Osteoblast (primary cell): Measurements from ENCODE around the gene TENM3. TPM values are rescaled to one million over a fixed set of nuclear protein-coding genes. Genes with fewer than 3 reads are reported as not detected.
A peak's percentile ranks its signal among the peaks of the same experiment; 100 is the strongest.

Experiments
- DNase-seq: peaks from one replicate; pipeline ENCODE4 v3.0.0; 2011; ENCODE audit warnings: low spot score, mixed read lengths; ENCODE audit not compliant: insufficient read length; ENCODE audit errors: missing footprints
- H2AFZ ChIP-seq: 2 replicates; pipeline ENCODE4 v1.6.0; 2011; ENCODE audit warnings: mild to moderate bottlenecking, low read length
- H3K27ac ChIP-seq: 2 replicates; pipeline ENCODE4 v1.5.1; 2011; ENCODE audit warnings: mild to moderate bottlenecking, low read depth, low read length, moderate library complexity
- H3K27me3 ChIP-seq: 2 replicates; pipeline ENCODE4 v1.6.0; 2012; ENCODE audit warnings: mild to moderate bottlenecking, control low read depth, inconsistent platforms, low read length, moderate library complexity; ENCODE audit not compliant: insufficient read depth
- H3K36me3 ChIP-seq: 2 replicates; pipeline ENCODE4 v1.5.1; 2011; ENCODE audit warnings: mild to moderate bottlenecking, low read length, control low read depth, moderate library complexity; ENCODE audit not compliant: insufficient read depth
- H3K4me1 ChIP-seq: 2 replicates; pipeline ENCODE4 v1.5.1; 2011; ENCODE audit warnings: mild to moderate bottlenecking, low read length, control low read depth, moderate library complexity; ENCODE audit not compliant: insufficient read depth
- H3K4me2 ChIP-seq: 2 replicates; pipeline ENCODE4 v1.6.0; 2011; ENCODE audit warnings: mild to moderate bottlenecking, low read length; ENCODE audit not compliant: insufficient read depth
- H3K4me3 ChIP-seq: fragments of 200-600 bp; sonication (generic); 3 replicates; pipeline ENCODE4 v1.5.1; 2012; ENCODE audit warnings: mild to moderate bottlenecking, low read length, inconsistent platforms; ENCODE audit not compliant: insufficient read depth
- H3K79me2 ChIP-seq: 2 replicates; pipeline ENCODE4 v1.6.0; 2012; ENCODE audit warnings: mild to moderate bottlenecking, low read length, control low read depth, inconsistent platforms; ENCODE audit not compliant: insufficient read depth
- H3K9me3 ChIP-seq: 2 replicates; pipeline ENCODE4 v1.5.1; 2011; ENCODE audit warnings: low read depth, low read length, control low read depth
- H4K20me1 ChIP-seq: 2 replicates; pipeline ENCODE4 v1.6.0; 2012; ENCODE audit warnings: mild to moderate bottlenecking, low read length, control low read depth; ENCODE audit not compliant: insufficient read depth
- CTCF ChIP-seq: IDR thresholded peaks from 2 replicates; pipeline ENCODE4 v1.5.1; 2011; ENCODE audit warnings: mild to moderate bottlenecking, low read depth, low read length, moderate library complexity; ENCODE audit errors: extremely low read depth
- total RNA-seq: library from RNA; depleted of rRNA; stranded (reverse); fragments of >200 nt; gene quantifications from 2 replicates; pipeline ENCODE4 v1.2.3, GENCODE V29; 2012

Gene TENM3
- total RNA-seq, 1 donor = 59.0 TPM

DNA sequence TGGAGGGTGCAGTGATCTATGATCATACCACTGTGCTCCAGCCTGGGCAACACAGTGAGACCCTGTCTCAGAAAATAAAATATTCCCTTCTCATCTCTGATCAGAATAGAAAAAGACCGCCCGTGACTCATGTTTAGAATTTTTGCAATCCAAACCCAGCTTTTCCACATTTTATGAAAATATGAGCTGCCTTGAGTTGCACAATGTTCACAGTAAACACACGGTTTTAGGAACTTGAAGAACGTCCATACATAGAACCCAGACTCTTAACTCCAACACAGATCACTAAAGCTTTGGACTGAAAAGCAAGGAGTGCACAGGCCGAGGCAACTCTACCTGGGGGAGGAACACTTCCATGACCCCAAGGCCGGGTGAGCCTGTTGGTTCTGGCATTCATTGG lies 305.0 kb downstream of the TENM3 start:
- no peak for DNase-seq
- TF ChIP-seq CTCF = no peak

GRCh38 chr4:182549356-182549755 lies 306.2 kb downstream of the TENM3 start:
- no peaks in the 10 kb centered on the region for H3K27me3 ChIP-seq
- H3K27ac ChIP-seq = no peak overlapping the region
- H4K20me1 ChIP-seq = no peaks in the 10 kb centered on the region
- H2AFZ ChIP-seq = peak overlapping the region; percentile 8
- H3K4me2 ChIP-seq = no peak overlapping the region
- TF ChIP-seq CTCF = no peak
- no peak for DNase-seq
- no peaks in the 10 kb centered on the region for H3K9me3 ChIP-seq
- H3K4me1 ChIP-seq = no peaks in the 10 kb centered on the region
- no peaks in the 10 kb centered on the region for H3K79me2 ChIP-seq
- no peak overlapping the region for H3K4me3 ChIP-seq
- no peaks in the 10 kb centered on the region for H3K36me3 ChIP-seq

More for the DNA sequence above, 305.0 kb downstream of the TENM3 start:
- H3K36me3 ChIP-seq = no peaks in the 10 kb centered on the region
- H3K27ac ChIP-seq = no peak overlapping the region
- no peaks in the 10 kb centered on the region for H3K9me3 ChIP-seq
- H3K79me2 ChIP-seq = no peaks in the 10 kb centered on the region
- H2AFZ ChIP-seq = no peak overlapping the region
- no peaks in the 10 kb centered on the region for H3K27me3 ChIP-seq
- H4K20me1 ChIP-seq = no peaks in the 10 kb centered on the region
- no peaks in the 10 kb centered on the region for H3K4me1 ChIP-seq
- H3K4me2 ChIP-seq = no peak overlapping the region
- H3K4me3 ChIP-seq = no peak overlapping the region

DNA sequence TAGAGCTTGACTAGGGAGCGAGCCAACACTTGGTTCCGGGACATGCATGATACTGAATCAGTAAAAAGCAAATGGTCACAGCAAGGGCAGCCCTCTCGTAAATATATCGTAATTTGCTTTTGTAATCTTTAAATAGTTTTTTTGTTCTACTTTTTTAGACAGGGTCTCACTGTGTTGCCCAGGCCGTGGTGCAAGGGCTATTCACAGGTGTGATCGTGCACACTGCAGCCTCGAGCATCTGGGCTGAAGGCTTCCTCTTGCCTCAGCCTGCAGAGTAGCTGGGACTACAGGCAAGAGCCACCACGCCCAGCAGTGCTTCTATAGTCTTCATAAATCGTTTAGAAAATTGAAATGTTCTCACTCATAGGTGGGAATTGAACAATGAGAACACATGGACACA lies 309.7 kb downstream of the TENM3 start:
- no peak for TF ChIP-seq CTCF
- Histone ChIP-seq H3K27me3 (no peaks in the 10 kb centered on the region), H3K79me2 (no peaks in the 10 kb centered on the region), H3K4me3 (no peak overlapping the region), H2AFZ (no peak overlapping the region), H3K36me3 (no peaks in the 10 kb centered on the region), H3K4me1 (peaks cover 10% of the 10 kb centered on the region), H3K9me3 (no peaks in the 10 kb centered on the region), H3K27ac (no peak overlapping the region), H4K20me1 (no peaks in the 10 kb centered on the region), H3K4me2 (no peak overlapping the region)
- no peak for DNase-seq

DNA sequence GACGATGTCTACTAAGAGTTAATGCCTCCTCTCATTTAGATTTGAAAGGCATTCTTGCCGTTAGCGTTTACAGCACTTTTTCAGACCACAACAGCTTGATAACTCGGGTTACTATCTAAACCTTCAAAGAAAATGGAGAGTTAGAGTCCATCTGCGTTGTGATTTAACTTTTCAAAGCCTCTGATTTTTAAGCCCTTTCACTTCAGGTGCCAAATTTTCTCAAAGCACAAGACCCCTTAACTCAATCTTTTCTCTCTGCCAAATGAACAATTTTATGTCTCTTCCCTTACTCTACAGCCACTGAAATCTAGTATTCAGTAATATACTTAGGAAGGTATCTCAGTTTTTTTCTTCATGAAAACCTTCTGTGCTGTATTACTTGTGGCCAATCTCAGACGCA lies 310.5 kb downstream of the TENM3 start:
- no peak for TF ChIP-seq CTCF
- Histone ChIP-seq H3K9me3 (no peaks in the 10 kb centered on the region), H2AFZ (peak overlapping the region; percentile 67), H3K4me3 (peak overlapping the region; percentile 68), H3K27ac (peak overlapping the region; percentile 62), H4K20me1 (no peaks in the 10 kb centered on the region), H3K4me1 (peaks cover 10% of the 10 kb centered on the region), H3K27me3 (no peaks in the 10 kb centered on the region), H3K36me3 (no peaks in the 10 kb centered on the region), H3K4me2 (peak overlapping the region; percentile 73), H3K79me2 (no peaks in the 10 kb centered on the region)
- no peak for DNase-seq
